PC-9 (cell line): ENCODE results near the gene PDE4D. TPM values are rescaled to one million over a fixed set of nuclear protein-coding genes. Genes with fewer than 3 reads are reported as not detected.
A peak's percentile ranks its signal among the peaks of the same experiment; 100 is the strongest.
"Not testable (repeated sequence)": the region's sequence is repeated elsewhere in the genome, so short reads cannot be mapped to it uniquely, and the experiment has no call there.

Source experiments
- BruUV-seq: library from RNA; stranded (reverse); fragments of 400-500 nt; replicated peaks from 2 replicates; lab custom pipeline; 2021; lab: Mats Ljungman, UMichigan
- CTCF ChIA-PET: fragments of 300-600 bp; sonication (Branson Sonifier 250); formaldehyde crosslinking; loops from one replicate; lab custom pipeline; 2022; ENCODE audit warnings: antibody characterized with exemption; lab: Charles Lee
- POLR2A ChIA-PET: fragments of 300-600 bp; sonication (Branson Sonifier 250); formaldehyde crosslinking; loops from one replicate; lab custom pipeline; 2022; ENCODE audit warnings: antibody characterized with exemption; ENCODE audit not compliant: unreplicated experiment; lab: Charles Lee
- DNase-seq, 2 experiments: peaks; one replicate each; pipeline versions ENCODE4 v3.0.0 to v3.0.0-alpha.2; 2015 to 2022; ENCODE audit warnings: mixed read lengths in 1 of 2
- H2AFZ ChIP-seq: fragments of 200-600 bp; sonication (generic); 2 replicates; pipeline ENCODE4 v1.8.1; 2017; ENCODE audit warnings: antibody characterized with exemption
- H3F3A ChIP-seq: fragments of 200-600 bp; sonication (generic); 2 replicates; pipeline ENCODE4 v1.8.1; 2017; ENCODE audit warnings: antibody characterized with exemption, mild to moderate bottlenecking, low read depth; ENCODE audit not compliant: insufficient read depth
- H3K27ac ChIP-seq: fragments of 200-600 bp; sonication (generic); 2 replicates; pipeline ENCODE4 v1.6.1; 2016; ENCODE audit warnings: mixed run types
- H3K27me3 ChIP-seq: fragments of 200-600 bp; sonication (generic); 2 replicates; pipeline ENCODE4 v1.6.1; 2016; ENCODE audit warnings: low read depth, mixed run types; ENCODE audit not compliant: insufficient read depth
- H3K36me3 ChIP-seq: fragments of 200-600 bp; sonication (generic); 2 replicates; pipeline ENCODE4 v1.6.1; 2016; ENCODE audit warnings: low read depth, mixed run types
- H3K4me1 ChIP-seq: fragments of 200-600 bp; sonication (generic); replicated peaks from 2 replicates; pipeline ENCODE4 v1.6.1; 2016; ENCODE audit warnings: mixed run types; ENCODE audit not compliant: insufficient read depth
- H3K4me2 ChIP-seq: fragments of 200-600 bp; sonication (generic); 2 replicates; pipeline ENCODE4 v1.6.1; 2017; ENCODE audit warnings: mixed run types
- H3K4me3 ChIP-seq: fragments of 200-600 bp; sonication (generic); 2 replicates; pipeline ENCODE4 v1.6.1; 2016; ENCODE audit warnings: mixed run types
- H3K79me2 ChIP-seq: fragments of 200-600 bp; sonication (generic); 2 replicates; pipeline ENCODE4 v1.6.1; 2017; ENCODE audit warnings: low read depth, mixed run types
- H3K9me2 ChIP-seq: fragments of 200-600 bp; sonication (generic); 2 replicates; pipeline ENCODE4 v1.8.1; 2017; ENCODE audit warnings: mild to moderate bottlenecking; ENCODE audit not compliant: insufficient read depth
- H3K9me3 ChIP-seq: fragments of 200-600 bp; sonication (generic); 2 replicates; pipeline ENCODE4 v1.8.1; 2016; ENCODE audit warnings: low read depth; ENCODE audit not compliant: insufficient read depth
- H4K20me1 ChIP-seq: fragments of 200-600 bp; sonication (generic); 2 replicates; pipeline ENCODE4 v1.8.1; 2017; ENCODE audit not compliant: insufficient read depth
- CTCF ChIP-seq: fragments of 200-600 bp; sonication (generic); conservative IDR thresholded peaks from 2 replicates; pipeline ENCODE4 v1.6.1; 2017; ENCODE audit warnings: mixed run types, antibody characterized with exemption, mild to moderate bottlenecking, moderate library complexity
- EZH2 ChIP-seq: fragments of 200-600 bp; sonication (generic); IDR thresholded peaks from 2 replicates; pipeline ENCODE4 v1.8.0; 2017; ENCODE audit warnings: antibody characterized with exemption, low read depth
- intact Hi-C: fragments of 100-400 bp; cut with micrococcal nuclease; formaldehyde crosslinking; loops from one replicate; pipeline ENCODE4 v1.10.0; 2022; ENCODE audit not compliant: unreplicated experiment
- total RNA-seq: library from RNA; stranded (reverse); gene quantifications from 2 replicates; pipeline ENCODE4 v1.2.3, GENCODE V29; 2021

Gene PDE4D
- total RNA-seq, 1 experiment from 2014 or later, result 9.8 TPM

GRCh38 chr5:59598547-59598874 is 295.0 kb downstream of the PDE4D start:
- POLR2A ChIA-PET, result no interaction called here

DNA sequence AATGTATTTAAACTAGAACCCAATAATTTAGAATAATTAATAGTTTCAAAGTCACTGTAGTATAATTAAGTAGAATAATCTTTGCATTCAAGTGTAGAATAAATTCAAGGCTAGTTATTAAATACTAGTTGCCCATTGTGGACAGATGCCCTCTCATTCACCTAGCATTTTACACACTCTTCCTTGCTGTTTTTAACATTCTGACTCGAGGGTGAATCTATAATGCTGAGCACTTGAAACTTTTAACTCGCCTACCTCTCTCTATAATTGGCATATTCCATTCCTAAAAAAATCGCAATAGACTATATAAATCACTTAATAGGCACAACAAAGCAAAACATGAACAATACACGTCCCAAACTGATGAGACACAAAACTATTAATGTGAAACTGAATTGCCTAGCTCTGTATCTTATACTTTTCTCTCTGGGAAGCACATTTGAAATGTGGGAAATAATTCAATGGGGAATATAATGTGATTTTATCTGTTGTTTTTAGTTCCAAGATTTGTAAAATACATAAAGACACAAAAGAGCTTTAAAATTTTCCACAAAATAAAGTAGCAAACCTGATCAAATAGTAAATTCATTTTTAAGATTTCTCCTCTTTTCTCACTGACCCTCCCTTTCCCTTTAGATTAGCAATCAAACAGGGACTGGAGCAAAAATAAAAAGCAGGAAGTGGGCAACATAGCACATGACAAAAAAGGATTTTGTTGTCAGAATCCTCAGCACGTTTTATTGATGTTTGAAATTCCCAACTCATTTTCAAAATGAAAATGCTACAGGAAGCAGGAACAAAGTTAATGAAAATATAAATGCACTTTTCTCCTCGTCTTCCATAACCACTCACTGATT is 295.6 kb downstream of the PDE4D start:
- ChIA-PET CTCF (interaction anchor here (0.6 kb wide), 1 partner anchor 1561 kb away, joined by 4 read pairs; no protein-coding TSS in a partner anchor), POLR2A (no interaction called here)
- no peaks in the 10 kb centered on the region for H3K79me2 ChIP-seq
- DNase-seq, result no peak
- no peak overlapping the region for H3K4me3 ChIP-seq
- no peaks in the 10 kb centered on the region for H3K9me2 ChIP-seq
- H3K27ac ChIP-seq, result no peak overlapping the region
- no peaks in the 10 kb centered on the region; the same call in 1 of the 2 replicates for H3K9me3 ChIP-seq
- H3K4me2 ChIP-seq, result no peak overlapping the region
- intact Hi-C loops, result no loop called here
- H3K4me1 ChIP-seq, result peaks cover 12% of the 10 kb centered on the region
- H4K20me1 ChIP-seq, result no peaks in the 10 kb centered on the region
- no peaks in the 10 kb centered on the region for H3K36me3 ChIP-seq
- TF ChIP-seq EZH2, result no peak
- no peaks in the 10 kb centered on the region for H3K27me3 ChIP-seq
- H2AFZ ChIP-seq, result no peak overlapping the region
- no peaks in the 10 kb centered on the region for H3F3A ChIP-seq
- BruUV-seq, result no TSS peak

More at GRCh38 chr5:59598547-59598874, 295.0 kb downstream of the PDE4D start:
- no peaks in the 10 kb centered on the region for H3K9me2 ChIP-seq
- no peaks in the 10 kb centered on the region for H4K20me1 ChIP-seq
- H2AFZ ChIP-seq, result no peak overlapping the region
- no peak overlapping the region for H3K27ac ChIP-seq
- 0 out of 2 replicates have a peak, but pooled peaks cover 3% of the 10 kb centered on the region for H3K79me2 ChIP-seq
- peaks cover 12% of the 10 kb centered on the region for H3K4me1 ChIP-seq
- BruUV-seq, result no TSS peak
- H3K9me3 ChIP-seq, result no peaks in the 10 kb centered on the region; the same call in 1 of the 2 replicates
- CTCF ChIA-PET, result no interaction called here
- no peak overlapping the region for H3K4me3 ChIP-seq
- no peak overlapping the region for H3K4me2 ChIP-seq
- no peaks in the 10 kb centered on the region for H3K27me3 ChIP-seq
- no peak for TF ChIP-seq CTCF
- TF ChIP-seq EZH2, result no peak
- no peaks in the 10 kb centered on the region for H3F3A ChIP-seq
- intact Hi-C loops, result no loop called here
- DNase-seq, result peak in 1 of 2 experiments; percentile 11
- H3K36me3 ChIP-seq, result no peaks in the 10 kb centered on the region

GRCh38 chr5:59596586-59597350 is 296.8 kb downstream of the PDE4D start:
- H3K27me3 ChIP-seq, result no peaks in the 10 kb centered on the region
- no peak for TF ChIP-seq EZH2
- no peak for TF ChIP-seq CTCF
- H3F3A ChIP-seq, result no peaks in the 10 kb centered on the region
- peaks cover 18% of the 10 kb centered on the region for H3K4me1 ChIP-seq
- H3K9me2 ChIP-seq, result no peaks in the 10 kb centered on the region
- intact Hi-C loops, result no loop called here
- POLR2A ChIA-PET, result interaction anchor here (0.6 to 0.9 kb wide), 3 partner anchors 19 to 319 kb away, joined by 3 to 5 read pairs (median 4); no protein-coding TSS in a partner anchor
- CTCF ChIA-PET, result no interaction called here
- H3K4me3 ChIP-seq, result no peak overlapping the region
- H2AFZ ChIP-seq, result no peak overlapping the region
- no peak for DNase-seq
- 0 out of 2 replicates have a peak overlapping the region, but pooled peaks have one; percentile 9 for H3K27ac ChIP-seq
- H4K20me1 ChIP-seq, result no peaks in the 10 kb centered on the region
- H3K4me2 ChIP-seq, result 0 out of 2 replicates have a peak overlapping the region, but pooled peaks have one; percentile 7
- BruUV-seq, result no TSS peak
- no peaks in the 10 kb centered on the region for H3K36me3 ChIP-seq
- no peaks in the 10 kb centered on the region for H3K79me2 ChIP-seq
- no peaks in the 10 kb centered on the region; the same call in 1 of the 2 replicates for H3K9me3 ChIP-seq

DNA sequence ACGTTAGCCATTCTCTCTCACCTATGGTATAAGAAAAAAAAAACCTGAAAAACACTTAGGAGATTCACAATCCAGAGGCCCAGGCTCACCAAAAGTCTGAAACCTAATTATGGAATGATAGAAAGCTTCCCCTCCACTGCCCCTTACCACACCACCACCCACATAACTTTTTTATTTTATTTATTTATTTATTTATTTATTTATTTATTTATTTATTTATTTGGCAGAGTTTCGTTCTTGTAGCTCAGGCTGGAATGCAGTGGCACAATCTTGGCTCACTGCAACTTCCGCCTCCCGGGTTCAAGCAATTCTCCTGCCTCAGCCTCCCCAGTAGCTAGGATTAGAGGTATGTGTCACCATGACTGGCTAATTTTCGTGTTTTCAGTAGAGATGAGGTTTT is 299.4 kb downstream of the PDE4D start:
- H2AFZ ChIP-seq, BruUV-seq, H3K9me2 ChIP-seq, H3K9me3 ChIP-seq, intact Hi-C loops, DNase-seq, H3K4me2 ChIP-seq, H3K27me3 ChIP-seq, H3K36me3 ChIP-seq, H4K20me1 ChIP-seq, H3F3A ChIP-seq, H3K79me2 ChIP-seq, CTCF ChIA-PET, H3K4me3 ChIP-seq, H3K27ac ChIP-seq: not testable (repeated sequence)
- POLR2A ChIA-PET, result interaction anchor here (0.6 kb wide), 1 partner anchor 199 kb away, joined by 4 read pairs; no protein-coding TSS in a partner anchor
- peaks cover 27% of the 10 kb centered on the region for H3K4me1 ChIP-seq
